Stimulated activated CD8-positive, alpha-beta memory T cell treated with anti-CD3 and anti-CD28 coated beads, Interleukin-7, amount 100 ng/mL, for 4 hours (primary cell): Measurements from ENCODE around the gene KRTAP10-9.
"Not testable (repeated sequence)": the region's sequence is repeated elsewhere in the genome, so short reads cannot be mapped to it uniquely, and the experiment has no call there.

Experiments
- DNase-seq, 2 donors: peaks; one replicate each; pipeline ENCODE4 v3.0.0-alpha.2; 2020; ENCODE audit warnings: low read depth in 2 of 2

The KRTAP10-9 gene

GRCh38 chr21:44626673-44627143, at the start of gene KRTAP10-9:
KRTAP10-9 (plus strand) TSS chr21:44627093; CDS start chr21:44627172, 79 bp downstream.
- no peak for DNase-seq

DNA sequence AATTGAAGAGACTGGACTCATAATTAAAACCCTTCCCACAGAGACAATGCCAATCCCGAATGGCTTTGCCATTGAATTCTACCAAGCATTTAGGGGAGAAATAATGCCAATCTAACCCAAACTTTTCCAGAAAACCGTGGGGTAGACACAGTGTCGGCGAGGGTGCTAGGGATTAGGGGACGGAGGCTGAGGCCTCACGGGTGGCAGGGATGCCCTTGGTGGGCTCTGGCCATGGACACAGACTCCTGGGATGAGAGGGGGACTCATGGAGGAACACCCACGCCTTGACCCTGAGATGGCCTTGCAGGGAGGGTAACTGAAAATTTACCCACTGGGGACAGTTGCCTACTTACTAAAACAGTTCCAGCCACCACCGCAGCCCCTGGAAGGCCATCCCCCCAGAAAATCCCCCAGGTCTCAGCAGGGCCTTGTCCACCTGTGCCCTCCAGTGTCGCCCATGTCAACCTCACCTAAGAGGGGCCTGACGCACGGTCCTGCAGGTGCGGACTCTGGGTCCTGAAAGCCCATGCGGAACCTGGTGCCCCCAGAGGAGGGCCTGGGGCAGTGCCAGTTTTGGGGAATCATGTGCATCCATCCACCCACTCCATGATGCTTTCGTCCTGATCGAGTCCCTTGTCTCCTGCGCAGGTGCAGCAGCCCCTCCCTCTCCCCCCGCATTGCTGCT, 48.4 kb upstream of the KRTAP10-9 start:
- DNase-seq: no peak

DNA sequence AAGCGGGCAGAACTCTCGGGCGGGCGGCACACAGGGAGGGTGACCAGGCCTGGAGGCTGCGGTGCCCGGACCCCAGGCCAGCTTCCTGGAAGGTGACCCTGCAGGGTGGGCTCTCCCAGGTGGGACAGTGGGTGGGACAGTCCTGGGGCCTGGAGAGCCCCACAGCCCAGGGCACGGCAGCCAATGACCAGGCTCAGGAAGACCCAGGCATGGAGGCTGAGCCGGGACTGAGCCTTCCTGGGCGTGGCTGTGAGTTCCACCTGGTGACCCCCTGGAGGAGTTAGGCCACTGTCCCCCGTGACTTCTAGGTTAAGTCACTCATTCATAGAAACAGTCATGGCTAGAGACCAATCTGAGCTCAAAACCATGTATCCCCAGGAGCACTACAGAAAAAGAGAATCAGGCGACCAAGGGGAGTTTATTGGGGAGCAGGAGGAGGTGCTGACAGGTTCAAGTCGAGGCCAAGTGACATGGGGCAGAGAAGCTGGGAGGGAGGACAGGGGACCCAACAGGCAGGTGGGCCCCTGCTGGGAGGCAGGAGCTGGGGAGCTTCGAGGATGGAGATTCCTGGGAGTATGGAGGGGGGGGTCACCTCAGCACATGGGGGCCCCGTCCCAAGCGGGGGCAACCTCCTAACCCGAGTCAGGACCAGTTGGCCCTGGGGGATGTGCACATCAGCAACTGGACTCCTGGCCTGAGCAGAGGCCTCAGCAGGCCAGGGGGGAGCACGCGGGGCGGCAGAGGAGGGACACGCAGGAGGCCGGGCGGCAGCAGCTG, 47.6 kb upstream of the KRTAP10-9 start:
- DNase-seq: no peak

DNA sequence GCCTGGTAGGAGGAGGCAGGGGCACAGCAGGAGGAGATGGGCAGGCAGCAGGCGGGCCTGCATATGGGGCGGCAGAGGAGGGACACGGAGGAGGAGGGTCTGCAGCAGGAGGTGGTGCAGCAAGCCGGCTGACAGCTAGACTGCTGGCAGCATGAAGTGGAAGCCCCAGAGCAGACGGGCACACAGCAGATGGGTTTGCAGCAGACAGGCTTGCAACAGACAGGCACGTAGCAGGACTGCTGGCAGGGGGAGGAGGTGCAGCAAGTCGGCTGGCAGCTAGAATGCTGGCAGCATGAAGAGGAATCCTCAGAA, 47.1 kb upstream of the KRTAP10-9 start:
- DNase-seq: no peak

GRCh38 chr21:44580231-44580821, 46.6 kb upstream of the KRTAP10-9 start, which contains the start of gene KRTAP10-5:
KRTAP10-5 (minus strand) TSS chr21:44580604; CDS start chr21:44580578, 26 bp downstream.
- DNase-seq: not testable (repeated sequence)

- no peak for DNase-seq
These were observed 45.7 kb upstream of the KRTAP10-9 start for GRCh38 chr21:44581158-44581557.

- DNase-seq: no peak
These were observed 44.8 kb upstream of the KRTAP10-9 start for GRCh38 chr21:44582055-44582454.

GRCh38 chr21:44583089-44583799, 43.6 kb upstream of the KRTAP10-9 start:
- no peak for DNase-seq

- DNase-seq: peak in 1 of 2 donors; percentile 5
These were observed 43.1 kb upstream of the KRTAP10-9 start for GRCh38 chr21:44583800-44584147.

- no peak for DNase-seq
These were observed 41.0 kb upstream of the KRTAP10-9 start for GRCh38 chr21:44585892-44586291.

DNA sequence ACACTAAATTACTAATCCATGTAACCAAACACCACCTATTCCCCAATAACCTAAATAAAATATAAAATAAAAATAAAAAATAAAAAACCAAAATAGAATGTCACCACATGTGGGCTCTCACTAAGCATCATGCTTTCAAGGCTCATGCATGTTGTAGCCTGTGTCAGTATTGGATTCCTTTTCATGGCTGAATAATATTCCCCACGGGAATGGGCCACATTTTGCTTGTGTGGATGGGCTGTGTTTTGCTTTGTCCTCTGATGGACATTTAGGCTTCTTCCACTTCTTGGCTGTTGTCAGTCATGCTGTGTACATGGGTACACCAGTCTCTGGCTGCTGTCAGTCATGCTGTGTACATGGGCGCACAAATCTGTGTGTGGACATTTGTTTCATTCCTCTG, 37.8 kb upstream of the KRTAP10-9 start:
- DNase-seq: no peak

- no peak for DNase-seq
These were observed 37.1 kb upstream of the KRTAP10-9 start for GRCh38 chr21:44589586-44590305.

- no peak for DNase-seq
These were observed 36.6 kb upstream of the KRTAP10-9 start for GRCh38 chr21:44590311-44590721.

- DNase-seq: not testable (repeated sequence)
These were observed 35.7 kb upstream of the KRTAP10-9 start for GRCh38 chr21:44590897-44591800.

- not testable (repeated sequence) for DNase-seq
These were observed 35.1 kb upstream of the KRTAP10-9 start for GRCh38 chr21:44591801-44592130.

DNA sequence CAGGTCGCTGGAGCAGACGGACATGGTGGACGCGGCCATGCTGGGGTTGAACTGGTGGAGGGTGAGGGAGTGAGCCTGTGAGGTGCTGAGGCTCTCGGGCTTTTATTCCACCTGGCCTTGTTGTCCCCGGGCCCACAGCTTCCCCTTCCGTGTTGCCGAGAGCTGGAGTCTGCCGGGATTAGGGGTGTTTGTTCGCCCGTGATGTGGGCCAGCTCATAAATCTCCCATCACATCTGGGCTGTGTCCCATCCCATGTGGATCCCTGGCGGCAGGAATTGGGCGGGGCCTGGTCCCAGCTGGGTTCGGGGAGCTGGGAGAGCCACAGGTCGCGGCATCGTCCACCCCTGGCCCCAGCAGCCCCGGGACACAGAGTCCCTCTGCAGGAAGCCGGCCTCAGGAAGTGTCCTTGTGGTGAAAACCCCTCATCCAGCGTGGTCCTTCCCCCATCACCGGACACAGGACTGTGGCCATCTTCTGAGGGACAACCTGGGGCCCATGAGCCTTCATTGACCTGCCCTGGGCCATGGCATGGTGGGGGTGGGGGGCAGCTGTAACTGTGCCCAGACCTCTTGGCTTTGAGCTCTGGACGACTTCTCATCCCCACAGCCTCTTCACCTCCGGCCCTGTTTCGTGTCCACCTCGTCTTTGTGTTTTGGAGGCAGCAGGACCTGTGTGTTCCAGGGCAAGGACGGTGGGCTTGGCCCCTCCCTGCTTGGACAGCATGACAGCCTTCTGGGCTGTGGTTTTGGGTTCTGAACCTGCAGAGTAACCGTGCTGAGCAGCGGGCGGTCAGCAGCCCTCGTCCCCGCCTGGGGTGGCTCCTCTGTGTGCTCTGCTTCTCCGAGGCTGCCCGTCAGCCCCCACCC, 34.2 kb upstream of the KRTAP10-9 start, which contains the start of gene KRTAP10-6:
Gene KRTAP10-6 (minus strand): TSS at position 60 of the 866 bp plus-strand sequence. CDS start 21 bp downstream, at position 39.
- no peak for DNase-seq

- DNase-seq: no peak
These were observed 33.1 kb upstream of the KRTAP10-9 start for GRCh38 chr21:44593598-44594405.

GRCh38 chr21:44594406-44594916, 32.4 kb upstream of the KRTAP10-9 start:
- no peak for DNase-seq
